Mucosa of stomach (tissue), 1 donor: ENCODE results near the gene RPS16.

Experiments
- H3K27me3 ChIP-seq: one replicate; pipeline ENCODE4 v1.7.0; 2013; ENCODE audit warnings: mild to moderate bottlenecking, low read length; ENCODE audit not compliant: control insufficient read depth, insufficient read depth
- H3K36me3 ChIP-seq: one replicate; pipeline ENCODE4 v1.7.0; 2013; ENCODE audit warnings: low read length; ENCODE audit not compliant: control insufficient read depth, insufficient read depth
- H3K4me1 ChIP-seq: one replicate; pipeline ENCODE4 v1.7.0; 2013; ENCODE audit warnings: mild to moderate bottlenecking, low read length; ENCODE audit not compliant: control insufficient read depth, insufficient read depth
- H3K4me3 ChIP-seq: one replicate; pipeline ENCODE4 v1.7.0; 2013; ENCODE audit warnings: low read length
- H3K9ac ChIP-seq: one replicate; pipeline ENCODE4 v1.7.0; 2013; ENCODE audit warnings: mild to moderate bottlenecking, low read length, moderate library complexity
- H3K9me3 ChIP-seq: one replicate; pipeline ENCODE4 v1.7.0; 2013; ENCODE audit warnings: mild to moderate bottlenecking, low read length, moderate library complexity; ENCODE audit not compliant: control insufficient read depth
- donor health status: Pancreatic carcinoma.

RPS16 gene

GRCh38 chr19:39445196-39446111, 9.7 kb upstream of the RPS16 start, which contains the start of gene SUPT5H:
Gene SUPT5H, plus strand, starts transcription at chr19:39445582. Its CDS starts 309 bp downstream, at chr19:39445891.
- H3K9me3 ChIP-seq = no peaks in the 10 kb centered on the region
- H3K27me3 ChIP-seq = no peaks in the 10 kb centered on the region
- peak within 1 kb of the TSS; percentile 96 for H3K4me3 ChIP-seq
- no peaks in the 10 kb centered on the region for H3K36me3 ChIP-seq
- peaks cover 23% of the 10 kb centered on the region for H3K4me1 ChIP-seq
- peak within 1 kb of the TSS; percentile 98 for H3K9ac ChIP-seq

GRCh38 chr19:39444598-39445195, 8.9 kb upstream of the RPS16 start:
- Histone ChIP-seq H3K27me3 (no peaks in the 10 kb centered on the region), H3K9ac (peak overlapping the region; percentile 98), H3K4me1 (peaks cover 23% of the 10 kb centered on the region), H3K9me3 (no peaks in the 10 kb centered on the region), H3K36me3 (no peaks in the 10 kb centered on the region), H3K4me3 (peak overlapping the region; percentile 96)

GRCh38 chr19:39438270-39438934, 2.7 kb upstream of the RPS16 start:
- no peaks in the 10 kb centered on the region for H3K27me3 ChIP-seq
- no peak overlapping the region for H3K4me3 ChIP-seq
- no peak overlapping the region for H3K9ac ChIP-seq
- H3K9me3 ChIP-seq = no peaks in the 10 kb centered on the region
- peaks cover 17% of the 10 kb centered on the region for H3K4me1 ChIP-seq
- H3K36me3 ChIP-seq = peaks cover 6% of the 10 kb centered on the region

- peaks cover 17% of the 10 kb centered on the region for H3K4me1 ChIP-seq
- peaks cover 6% of the 10 kb centered on the region for H3K36me3 ChIP-seq
- peak overlapping the region; percentile 94 for H3K9ac ChIP-seq
- H3K4me3 ChIP-seq = peak overlapping the region; percentile 58
- H3K9me3 ChIP-seq = no peaks in the 10 kb centered on the region
- H3K27me3 ChIP-seq = no peaks in the 10 kb centered on the region
Measured at GRCh38 chr19:39436350-39436716, 584 bp upstream of the RPS16 start.

GRCh38 chr19:39434123-39435076, 1.3 kb downstream of the RPS16 start:
- Histone ChIP-seq H3K36me3 (peaks cover 6% of the 10 kb centered on the region), H3K9me3 (no peaks in the 10 kb centered on the region), H3K4me1 (peaks cover 24% of the 10 kb centered on the region), H3K27me3 (no peaks in the 10 kb centered on the region), H3K4me3 (no peak overlapping the region), H3K9ac (peak overlapping the region; percentile 94)

- no peaks in the 10 kb centered on the region for H3K27me3 ChIP-seq
Measured at GRCh38 chr19:39433480-39434079, 2.2 kb downstream of the RPS16 start.

GRCh38 chr19:39432677-39433025, 3.1 kb downstream of the RPS16 start:
- Histone ChIP-seq H3K9ac (no peak overlapping the region), H3K36me3 (peaks cover 6% of the 10 kb centered on the region), H3K27me3 (no peaks in the 10 kb centered on the region), H3K9me3 (no peaks in the 10 kb centered on the region), H3K4me1 (peaks cover 27% of the 10 kb centered on the region), H3K4me3 (no peak overlapping the region)

More at GRCh38 chr19:39433480-39434079, 2.2 kb downstream of the RPS16 start:
- peaks cover 24% of the 10 kb centered on the region for H3K4me1 ChIP-seq
- peaks cover 6% of the 10 kb centered on the region for H3K36me3 ChIP-seq
- no peak overlapping the region for H3K4me3 ChIP-seq
- H3K9me3 ChIP-seq = no peaks in the 10 kb centered on the region
- H3K9ac ChIP-seq = no peak overlapping the region

- Histone ChIP-seq H3K9me3 (no peaks in the 10 kb centered on the region), H3K4me3 (no peak overlapping the region), H3K27me3 (no peaks in the 10 kb centered on the region), H3K9ac (peak overlapping the region; percentile 11), H3K4me1 (peaks cover 20% of the 10 kb centered on the region), H3K36me3 (peaks cover 6% of the 10 kb centered on the region)
Measured at GRCh38 chr19:39430675-39431593, 4.8 kb downstream of the RPS16 start.

- no peak overlapping the region for H3K4me3 ChIP-seq
- peak overlapping the region; percentile 17 for H3K9ac ChIP-seq
- H3K4me1 ChIP-seq = peaks cover 10% of the 10 kb centered on the region
- no peaks in the 10 kb centered on the region for H3K9me3 ChIP-seq
- peaks cover under 1% of the 10 kb centered on the region for H3K36me3 ChIP-seq
- H3K27me3 ChIP-seq = no peaks in the 10 kb centered on the region
Measured at GRCh38 chr19:39428283-39429112, 7.3 kb downstream of the RPS16 start.

- Histone ChIP-seq H3K4me3 (no peak overlapping the region), H3K9ac (no peak overlapping the region), H3K27me3 (no peaks in the 10 kb centered on the region), H3K36me3 (no peaks in the 10 kb centered on the region), H3K4me1 (peaks cover 10% of the 10 kb centered on the region), H3K9me3 (no peaks in the 10 kb centered on the region)
Measured at GRCh38 chr19:39427707-39428106, 8.0 kb downstream of the RPS16 start.
